Activated naive CD4-positive, alpha-beta T cell treated with anti-CD3 and anti-CD28 coated beads, Interleukin-2, amount 50 U/mL, for 24 hours (primary cell): ENCODE results near the gene KCNJ6.

Experiments
- H3K27ac Mint-ChIP-seq: one replicate; pipeline ENCODE4 v1.8.0; 2021; ENCODE audit warnings: mild to moderate bottlenecking, mixed read lengths
- H3K27me3 Mint-ChIP-seq: one replicate; pipeline ENCODE4 v1.8.0; 2021; ENCODE audit warnings: mixed read lengths
- H3K36me3 Mint-ChIP-seq: one replicate; pipeline ENCODE4 v1.8.0; 2021; ENCODE audit warnings: mixed read lengths
- H3K4me1 Mint-ChIP-seq: one replicate; pipeline ENCODE4 v1.8.0; 2021; ENCODE audit warnings: mixed read lengths
- H3K4me3 Mint-ChIP-seq: one replicate; pipeline ENCODE4 v1.8.0; 2021; ENCODE audit warnings: mild to moderate bottlenecking, mixed read lengths
- H3K9me3 Mint-ChIP-seq: one replicate; pipeline ENCODE4 v1.8.0; 2021; ENCODE audit warnings: mixed read lengths

Gene KCNJ6

DNA sequence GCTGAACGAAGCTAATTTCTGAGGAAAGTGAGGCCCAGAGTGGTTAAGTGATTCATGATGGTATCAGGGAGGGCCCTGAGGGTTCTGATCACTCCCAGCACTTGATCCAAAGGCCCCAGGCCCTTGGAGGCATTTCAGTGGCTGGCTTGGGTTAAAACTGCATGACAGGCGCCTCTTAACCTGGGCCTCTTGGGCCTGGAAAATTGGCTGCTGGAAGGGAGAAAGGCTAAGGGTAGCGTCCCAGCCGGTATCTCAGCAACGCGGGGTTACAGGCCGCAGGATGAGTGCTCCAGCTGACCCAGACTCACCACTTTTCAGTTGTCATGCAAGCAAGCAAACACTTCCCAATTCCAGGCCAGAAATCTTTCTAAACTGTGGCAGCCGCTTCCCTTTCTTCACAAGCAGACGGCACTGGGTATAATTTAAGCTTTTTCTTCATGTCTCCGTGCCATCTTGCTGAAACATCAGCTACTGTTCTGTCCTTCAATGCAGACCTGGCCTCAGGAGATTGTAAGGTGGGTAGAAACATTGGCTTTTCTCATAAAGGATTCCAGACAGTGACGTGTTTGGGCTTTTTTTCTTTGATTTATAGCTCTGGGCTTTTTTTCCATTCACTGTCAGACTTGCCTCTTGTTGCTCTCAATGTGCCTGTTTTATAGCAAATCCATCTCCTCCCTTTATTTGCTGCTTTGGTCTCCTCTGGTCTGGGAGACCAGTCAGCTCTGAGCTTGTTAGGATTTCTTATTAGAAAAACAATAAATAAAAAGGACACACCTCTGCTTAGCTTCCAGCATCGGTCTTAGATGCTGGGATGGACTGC is 229.1 kb downstream of the KCNJ6 start:
- Mint-ChIP-seq H3K36me3 (no peaks in the 10 kb centered on the region), H3K27ac (no peak overlapping the region), H3K4me1 (no peaks in the 10 kb centered on the region), H3K9me3 (no peaks in the 10 kb centered on the region), H3K4me3 (no peak overlapping the region), H3K27me3 (peaks cover 4% of the 10 kb centered on the region)

GRCh38 chr21:37684547-37684946 is 231.7 kb downstream of the KCNJ6 start:
- Mint-ChIP-seq H3K4me1 (no peaks in the 10 kb centered on the region), H3K4me3 (no peak overlapping the region), H3K27me3 (peaks cover 4% of the 10 kb centered on the region), H3K36me3 (no peaks in the 10 kb centered on the region), H3K9me3 (no peaks in the 10 kb centered on the region), H3K27ac (no peak overlapping the region)

GRCh38 chr21:37684115-37684493 is 232.2 kb downstream of the KCNJ6 start:
- peaks cover 4% of the 10 kb centered on the region for H3K27me3 Mint-ChIP-seq
- H3K27ac Mint-ChIP-seq: no peak overlapping the region
- H3K36me3 Mint-ChIP-seq: no peaks in the 10 kb centered on the region
- no peaks in the 10 kb centered on the region for H3K9me3 Mint-ChIP-seq
- H3K4me3 Mint-ChIP-seq: no peak overlapping the region
- no peaks in the 10 kb centered on the region for H3K4me1 Mint-ChIP-seq

DNA sequence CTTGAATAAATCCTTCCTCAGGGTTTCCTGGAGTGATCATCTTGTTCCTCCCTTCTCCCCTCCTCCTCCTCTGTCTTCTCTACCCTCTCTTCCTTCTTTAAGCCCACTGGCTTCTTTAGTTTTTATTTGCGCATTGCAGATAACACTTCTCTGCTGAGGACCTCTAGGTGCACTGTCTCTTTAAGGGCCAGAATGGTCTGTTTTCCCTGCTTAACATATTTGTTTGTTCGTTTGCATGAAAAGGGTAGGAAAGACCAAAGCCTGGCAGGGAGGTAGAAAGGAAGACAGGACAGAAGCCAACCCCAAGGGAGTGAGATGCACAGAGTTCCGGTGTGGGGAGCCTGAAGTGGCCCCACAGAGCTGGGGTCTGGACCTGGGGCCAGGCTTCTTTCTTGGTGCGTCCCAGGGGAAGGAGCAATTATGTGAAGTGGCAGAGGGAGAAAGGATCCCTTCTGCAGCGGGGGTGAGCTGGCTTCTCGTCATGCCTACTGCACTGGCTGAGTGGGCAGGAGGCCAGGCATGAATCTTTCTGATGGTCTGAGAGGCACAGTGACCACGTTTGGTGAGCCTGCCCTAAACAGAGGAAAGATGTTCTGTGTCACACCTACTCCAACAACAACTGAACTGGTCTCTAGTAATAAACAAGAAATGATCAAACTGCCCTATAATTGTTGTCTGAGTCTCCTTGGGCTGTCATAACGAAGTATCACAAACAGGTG is 232.7 kb downstream of the KCNJ6 start:
- H3K4me3 Mint-ChIP-seq: no peak overlapping the region
- H3K36me3 Mint-ChIP-seq: no peaks in the 10 kb centered on the region
- H3K27ac Mint-ChIP-seq: no peak overlapping the region
- peaks cover 4% of the 10 kb centered on the region for H3K27me3 Mint-ChIP-seq
- H3K9me3 Mint-ChIP-seq: no peaks in the 10 kb centered on the region
- H3K4me1 Mint-ChIP-seq: no peaks in the 10 kb centered on the region

- Mint-ChIP-seq H3K27ac (no peak overlapping the region), H3K9me3 (no peaks in the 10 kb centered on the region), H3K27me3 (peaks cover 3% of the 10 kb centered on the region), H3K36me3 (no peaks in the 10 kb centered on the region), H3K4me1 (no peaks in the 10 kb centered on the region), H3K4me3 (no peak overlapping the region)
Observed at GRCh38 chr21:37682966-37683365, 233.3 kb downstream of the KCNJ6 start.

DNA sequence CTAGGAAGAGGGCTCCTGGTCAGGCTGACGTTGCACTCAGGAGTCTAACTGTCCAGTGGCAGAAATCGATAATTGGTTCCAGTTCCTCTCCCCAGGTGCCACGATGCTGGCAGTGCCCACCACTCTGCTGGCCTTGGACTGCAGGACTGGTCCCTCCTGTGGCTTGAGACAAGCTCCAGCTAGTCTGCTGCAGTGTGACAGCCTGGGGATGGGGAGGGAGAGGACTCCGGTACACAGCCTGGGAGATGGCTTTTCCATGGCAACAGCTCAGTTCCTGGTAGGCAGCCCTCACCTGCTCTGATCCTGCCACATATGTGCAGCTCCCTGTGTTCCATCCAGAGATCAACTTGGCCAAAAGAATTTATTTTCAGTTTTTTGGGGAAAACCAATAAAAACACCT is 239.3 kb downstream of the KCNJ6 start:
- H3K9me3 Mint-ChIP-seq: no peaks in the 10 kb centered on the region
- H3K27ac Mint-ChIP-seq: no peak overlapping the region
- no peaks in the 10 kb centered on the region for H3K4me1 Mint-ChIP-seq
- no peak overlapping the region for H3K4me3 Mint-ChIP-seq
- H3K27me3 Mint-ChIP-seq: peaks cover 11% of the 10 kb centered on the region
- no peaks in the 10 kb centered on the region for H3K36me3 Mint-ChIP-seq

GRCh38 chr21:37675202-37675801 is 241.0 kb downstream of the KCNJ6 start:
- peaks cover 16% of the 10 kb centered on the region for H3K27me3 Mint-ChIP-seq
- no peak overlapping the region for H3K4me3 Mint-ChIP-seq
- H3K4me1 Mint-ChIP-seq: no peaks in the 10 kb centered on the region
- H3K27ac Mint-ChIP-seq: no peak overlapping the region
- no peaks in the 10 kb centered on the region for H3K9me3 Mint-ChIP-seq
- no peaks in the 10 kb centered on the region for H3K36me3 Mint-ChIP-seq

DNA sequence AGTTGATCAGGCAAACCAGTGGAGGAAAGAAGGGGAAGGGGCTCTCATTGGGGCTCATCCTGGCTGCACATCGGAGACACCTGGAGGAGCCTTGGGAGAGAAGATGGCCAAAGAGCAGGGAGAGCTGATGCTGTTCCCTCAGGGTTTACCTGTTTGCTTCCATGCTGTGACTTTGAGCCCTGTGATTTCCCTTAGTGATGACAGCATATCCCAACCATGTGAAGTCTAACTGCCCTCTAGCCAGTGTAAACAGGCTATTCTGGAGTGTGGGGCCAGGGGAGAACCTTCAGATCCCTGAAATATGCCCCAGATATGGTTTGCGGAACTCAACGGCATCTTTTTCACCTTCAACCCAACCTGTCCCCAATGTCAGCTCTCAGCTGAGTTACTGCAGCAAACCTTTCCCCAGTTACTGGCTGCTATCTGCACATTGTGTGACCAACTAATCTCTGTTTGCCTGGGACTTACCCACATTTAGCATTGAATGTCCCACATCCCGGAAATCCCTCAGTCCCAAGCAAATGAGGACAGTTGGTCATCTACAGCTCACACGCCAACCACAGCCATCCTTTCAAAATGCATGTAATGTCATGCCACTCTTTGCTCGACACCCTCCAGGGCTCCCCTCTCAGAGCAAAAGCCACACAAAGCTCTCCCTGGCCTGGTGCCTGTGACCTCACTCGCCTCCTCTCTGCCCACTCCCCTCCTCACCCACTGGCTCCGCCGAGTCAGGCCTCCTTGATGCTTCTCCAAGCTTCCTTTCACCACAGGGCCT is 242.3 kb downstream of the KCNJ6 start:
- H3K36me3 Mint-ChIP-seq: no peaks in the 10 kb centered on the region
- no peak overlapping the region for H3K4me3 Mint-ChIP-seq
- H3K9me3 Mint-ChIP-seq: no peaks in the 10 kb centered on the region
- H3K27ac Mint-ChIP-seq: no peak overlapping the region
- peaks cover 16% of the 10 kb centered on the region for H3K27me3 Mint-ChIP-seq
- no peaks in the 10 kb centered on the region for H3K4me1 Mint-ChIP-seq

DNA sequence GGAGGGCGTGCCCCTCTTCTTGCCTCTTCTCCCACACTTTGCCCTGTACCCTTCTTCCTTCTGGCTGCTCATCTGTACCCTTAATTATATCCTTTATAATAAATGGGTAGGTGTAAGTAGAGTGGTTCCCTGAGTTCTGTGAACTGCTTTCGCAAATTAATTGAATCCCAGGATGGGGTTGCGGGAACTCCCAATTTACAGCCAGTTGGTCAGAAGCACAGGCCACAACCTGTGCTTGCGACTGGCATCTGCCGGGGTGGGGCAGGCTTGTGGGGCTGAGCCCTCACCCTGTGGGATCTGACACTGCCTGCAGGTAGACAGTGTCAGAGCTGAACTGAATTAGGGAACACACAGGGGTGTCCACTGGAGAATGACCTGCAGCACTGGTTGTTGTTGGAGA is 244.9 kb downstream of the KCNJ6 start:
- Mint-ChIP-seq H3K9me3 (no peaks in the 10 kb centered on the region), H3K27ac (no peak overlapping the region), H3K4me1 (no peaks in the 10 kb centered on the region), H3K36me3 (no peaks in the 10 kb centered on the region), H3K27me3 (peaks cover 14% of the 10 kb centered on the region), H3K4me3 (no peak overlapping the region)

DNA sequence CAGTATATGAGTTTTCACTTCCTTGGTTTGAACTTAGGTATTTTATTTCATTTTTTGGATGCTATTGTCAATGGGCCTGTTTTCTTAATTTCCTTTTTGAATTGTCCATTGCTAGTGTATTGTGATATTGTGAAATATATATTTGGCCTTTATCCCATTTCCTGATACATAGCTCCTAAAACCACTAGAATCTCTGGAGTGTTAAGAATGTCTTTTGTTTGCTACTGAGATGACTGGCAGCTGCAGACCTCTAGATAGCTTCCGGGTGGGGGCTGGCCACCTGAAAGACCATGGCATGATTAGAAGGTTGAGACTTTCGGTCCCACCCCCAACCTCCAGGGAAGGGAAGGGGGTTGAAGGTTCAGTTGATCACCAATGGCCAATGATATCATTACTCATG is 245.4 kb downstream of the KCNJ6 start:
- H3K27ac Mint-ChIP-seq: no peak overlapping the region
- peaks cover 14% of the 10 kb centered on the region for H3K27me3 Mint-ChIP-seq
- H3K4me3 Mint-ChIP-seq: no peak overlapping the region
- H3K4me1 Mint-ChIP-seq: no peaks in the 10 kb centered on the region
- H3K36me3 Mint-ChIP-seq: no peaks in the 10 kb centered on the region
- no peaks in the 10 kb centered on the region for H3K9me3 Mint-ChIP-seq

DNA sequence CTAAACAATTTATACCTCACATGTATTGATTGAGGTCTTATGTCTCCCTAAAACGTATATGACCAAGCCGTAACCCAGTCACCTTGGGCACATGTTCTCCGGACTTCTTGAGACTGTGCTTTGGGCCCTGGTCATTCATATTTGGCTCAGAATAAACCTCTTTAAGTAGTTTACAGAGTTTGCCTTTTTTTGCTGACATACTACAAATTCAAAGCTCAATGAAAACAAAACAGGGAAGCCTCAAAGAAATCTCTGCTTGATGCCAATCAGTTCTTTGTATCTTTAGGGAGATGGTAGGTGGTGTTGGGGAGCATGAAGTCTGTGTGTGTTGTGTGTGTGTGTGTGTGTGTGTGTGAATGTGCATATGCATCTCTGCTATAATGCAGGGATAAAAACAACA is 247.0 kb downstream of the KCNJ6 start:
- no peaks in the 10 kb centered on the region for H3K4me1 Mint-ChIP-seq
- no peak overlapping the region for H3K27ac Mint-ChIP-seq
- no peaks in the 10 kb centered on the region for H3K36me3 Mint-ChIP-seq
- H3K27me3 Mint-ChIP-seq: peaks cover 10% of the 10 kb centered on the region
- no peaks in the 10 kb centered on the region for H3K9me3 Mint-ChIP-seq
- no peak overlapping the region for H3K4me3 Mint-ChIP-seq

- no peaks in the 10 kb centered on the region for H3K9me3 Mint-ChIP-seq
- H3K4me3 Mint-ChIP-seq: no peak overlapping the region
- H3K27me3 Mint-ChIP-seq: peaks cover 8% of the 10 kb centered on the region
- H3K4me1 Mint-ChIP-seq: no peaks in the 10 kb centered on the region
- no peaks in the 10 kb centered on the region for H3K36me3 Mint-ChIP-seq
- H3K27ac Mint-ChIP-seq: no peak overlapping the region
Observed at GRCh38 chr21:37668462-37669239, 247.6 kb downstream of the KCNJ6 start.

GRCh38 chr21:37667380-37667779 is 248.9 kb downstream of the KCNJ6 start:
- H3K9me3 Mint-ChIP-seq: no peaks in the 10 kb centered on the region
- no peaks in the 10 kb centered on the region for H3K36me3 Mint-ChIP-seq
- H3K27ac Mint-ChIP-seq: no peak overlapping the region
- H3K27me3 Mint-ChIP-seq: peaks cover 10% of the 10 kb centered on the region
- H3K4me3 Mint-ChIP-seq: no peak overlapping the region
- H3K4me1 Mint-ChIP-seq: no peaks in the 10 kb centered on the region

GRCh38 chr21:37665230-37666024 is 250.8 kb downstream of the KCNJ6 start:
- Mint-ChIP-seq H3K9me3 (no peaks in the 10 kb centered on the region), H3K4me3 (no peak overlapping the region), H3K4me1 (no peaks in the 10 kb centered on the region), H3K27me3 (peaks cover 5% of the 10 kb centered on the region), H3K27ac (no peak overlapping the region), H3K36me3 (no peaks in the 10 kb centered on the region)
